Neuronal stem cell (in vitro differentiated cells): ENCODE measurements around the gene JAKMIP1.

Source experiments
- DNase-seq: peaks from one replicate; pipeline ENCODE4 v3.0.0-alpha.2; 2013; ENCODE audit warnings: low spot score
- H2AFZ ChIP-seq: one replicate; pipeline ENCODE4 v1.6.1; 2013; ENCODE audit warnings: mild to moderate bottlenecking, low read length, inconsistent platforms
- H2AK5ac ChIP-seq: 2 replicates; pipeline ENCODE4 v1.6.1; 2013; ENCODE audit warnings: low read depth, mild to moderate bottlenecking, inconsistent platforms, low read length, moderate library complexity, mixed read lengths
- H2BK120ac ChIP-seq: 2 replicates; pipeline ENCODE4 v1.6.1; 2013; ENCODE audit warnings: low read depth, mild to moderate bottlenecking, inconsistent platforms, low read length, moderate library complexity, mixed read lengths
- H2BK12ac ChIP-seq: one replicate; pipeline ENCODE4 v1.6.1; 2013; ENCODE audit warnings: low read length, inconsistent platforms
- H2BK15ac ChIP-seq: 2 replicates; pipeline ENCODE4 v1.6.1; 2013; ENCODE audit warnings: mild to moderate bottlenecking, low read length, inconsistent platforms, mixed read lengths
- H2BK5ac ChIP-seq: one replicate; pipeline ENCODE4 v1.6.1; 2013; ENCODE audit warnings: inconsistent platforms, mild to moderate bottlenecking, low read length, moderate library complexity
- H3K14ac ChIP-seq: one replicate; pipeline ENCODE4 v1.6.1; 2013; ENCODE audit warnings: low read length, inconsistent platforms
- H3K18ac ChIP-seq: 2 replicates; pipeline ENCODE4 v1.6.1; 2013; ENCODE audit warnings: low read length, inconsistent platforms
- H3K23ac ChIP-seq: 2 replicates; pipeline ENCODE4 v1.6.1; 2013; ENCODE audit warnings: low read depth, mild to moderate bottlenecking, mixed read lengths, low read length, inconsistent platforms; ENCODE audit not compliant: poor library complexity
- H3K27ac ChIP-seq: replicated peaks from 3 replicates; pipeline ENCODE4 v1.5.1; 2013; ENCODE audit warnings: low read length, inconsistent platforms
- H3K27me3 ChIP-seq, 3 experiments: 2 replicates each; pipeline ENCODE4 v1.6.1; 2013; ENCODE audit warnings: low read length in 3 of 3, mild to moderate bottlenecking in 2 of 3, inconsistent platforms in 1 of 3, low read depth in 1 of 3, mixed read lengths in 1 of 3, moderate library complexity in 1 of 3; ENCODE audit not compliant: control insufficient read depth in 3 of 3, insufficient read depth in 3 of 3
- H3K36me3 ChIP-seq, 2 donors: replicated peaks in 1 of 2; 2 replicates each; pipeline ENCODE4 v1.6.1; 2013; ENCODE audit warnings: low read length in 2 of 2; ENCODE audit not compliant: control insufficient read depth in 2 of 2, insufficient read depth in 2 of 2
- H3K4ac ChIP-seq: 2 replicates; pipeline ENCODE4 v1.6.1; 2013; ENCODE audit warnings: inconsistent platforms, mild to moderate bottlenecking, low read length, moderate library complexity
- H3K4me1 ChIP-seq, 2 donors: 1 replicate in 1 of 2; 2 replicates in 1 of 2; pipeline ENCODE4 v1.6.1; 2013; ENCODE audit warnings: low read length in 2 of 2, low read depth in 1 of 2; ENCODE audit not compliant: control insufficient read depth in 2 of 2, insufficient read depth in 1 of 2
- H3K4me2 ChIP-seq: one replicate; pipeline ENCODE4 v1.6.1; 2013; ENCODE audit warnings: mild to moderate bottlenecking, low read length, inconsistent platforms; ENCODE audit not compliant: insufficient read depth, poor library complexity, severe bottlenecking
- H3K4me3 ChIP-seq, 2 donors: 2 replicates each; pipeline ENCODE4 v1.5.1; 2013; ENCODE audit warnings: low read length in 2 of 2, mild to moderate bottlenecking in 2 of 2, inconsistent platforms in 1 of 2, moderate library complexity in 1 of 2
- H3K79me1 ChIP-seq: one replicate; pipeline ENCODE4 v1.6.1; 2013; ENCODE audit warnings: low read depth, mild to moderate bottlenecking, inconsistent platforms, low read length, moderate library complexity
- H3K9ac ChIP-seq: one replicate; pipeline ENCODE4 v1.6.1; 2013; ENCODE audit warnings: mild to moderate bottlenecking, low read depth, low read length, inconsistent platforms; ENCODE audit not compliant: poor library complexity
- H3K9me3 ChIP-seq, 2 donors: replicated peaks in 1 of 2; 2 replicates each; pipeline versions ENCODE3 to v1.6.1; 2013; ENCODE audit warnings: low read length in 2 of 2, mild to moderate bottlenecking in 2 of 2, inconsistent platforms in 1 of 2, low read depth in 1 of 2, mixed read lengths in 1 of 2, moderate library complexity in 1 of 2; ENCODE audit not compliant: control insufficient read depth in 2 of 2, insufficient read depth in 1 of 2
- H4K8ac ChIP-seq: one replicate; pipeline ENCODE4 v1.6.1; 2013; ENCODE audit warnings: low read depth, mild to moderate bottlenecking, inconsistent platforms, low read length, moderate library complexity
- H4K91ac ChIP-seq: one replicate; pipeline ENCODE4 v1.6.1; 2013; ENCODE audit warnings: low read length, low read depth, mild to moderate bottlenecking, inconsistent platforms; ENCODE audit not compliant: poor library complexity
- WGBS, 2 donors: extraction: QIAGEN DNeasy Blood & Tissue Kit; methylation state at CpG; one replicate each; pipeline ENCODE4 v1.1.7; 2013; ENCODE audit warnings: missing lambda C conversion rate in 2 of 2, mixed read lengths in 1 of 2; ENCODE audit not compliant: insufficient read length in 2 of 2, insufficient replicate concordance in 1 of 2; ENCODE audit errors: extremely low coverage in 2 of 2; 5-methylcytosine and 5-hydroxymethylcytosine counted together

The JAKMIP1 gene

DNA sequence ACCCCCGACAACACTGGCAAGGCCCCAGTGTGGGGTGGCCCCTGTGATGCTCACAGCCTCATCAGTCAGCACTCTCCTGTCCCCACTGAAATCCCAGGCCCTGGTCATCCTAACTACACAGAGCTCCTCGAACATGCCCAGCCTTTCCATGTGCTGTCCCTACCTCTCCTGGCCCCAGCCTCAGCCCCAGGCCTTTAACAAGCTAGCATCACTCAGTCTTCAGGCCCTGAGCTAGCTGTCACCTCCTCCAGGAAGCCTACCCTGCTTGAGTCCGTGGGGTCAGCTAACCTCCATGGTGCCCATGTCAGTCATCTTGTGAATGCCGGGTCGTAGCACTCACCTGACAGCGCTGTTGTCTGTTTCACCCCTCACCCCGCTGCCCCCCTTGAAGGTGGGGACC is 156.5 kb downstream of the JAKMIP1 start:
- Histone ChIP-seq H3K18ac (no peak overlapping the region), H4K8ac (no peak overlapping the region), H3K4ac (no peak overlapping the region), H2BK15ac (no peak overlapping the region), H3K9me3 (peaks cover 0 to 3% of the 10 kb centered on the region in 2 donors), H3K4me2 (no peak overlapping the region), H3K23ac (no peak overlapping the region), H3K4me3 (no peak overlapping the region), H2AK5ac (peak overlapping the region; percentile 87), H3K14ac (no peak overlapping the region), H2BK5ac (no peak overlapping the region), H3K9ac (peak overlapping the region; percentile 24), H3K27me3 (peaks cover 0 to 31% (median 2%) of the 10 kb centered on the region in 3 experiments), H2BK12ac (no peak overlapping the region), H2AFZ (no peak overlapping the region), H3K36me3 (no peaks in the 10 kb centered on the region), H3K4me1 (no peaks in the 10 kb centered on the region), H3K79me1 (no peaks in the 10 kb centered on the region), H2BK120ac (no peak overlapping the region), H4K91ac (no peak overlapping the region), H3K27ac (no peak overlapping the region)
- no CpG with 5 or more reads among the region's 7 CpGs for WGBS, 2 donors
- DNase-seq, result no peak

DNA sequence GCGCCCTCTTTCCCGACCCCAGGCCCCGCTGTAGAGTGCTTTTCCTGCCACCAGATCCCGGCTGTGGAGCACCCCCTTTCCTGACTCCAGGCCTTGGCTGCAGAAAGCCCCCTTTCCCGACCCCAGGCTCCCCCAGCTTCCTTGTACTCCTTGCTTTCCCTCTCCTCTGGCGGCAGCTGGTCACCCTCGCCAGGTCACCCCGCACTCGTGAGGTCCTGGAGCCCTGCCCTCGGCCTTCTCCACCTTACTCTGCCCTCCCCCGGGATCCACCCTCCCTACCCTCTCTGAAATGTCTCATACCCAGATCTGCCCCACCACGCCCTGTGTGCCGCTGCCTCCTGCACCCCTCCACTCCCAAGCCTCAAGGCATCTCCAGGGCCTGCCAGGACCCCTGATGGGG is 157.2 kb downstream of the JAKMIP1 start:
- peaks cover 0 to 25% (median 2%) of the 10 kb centered on the region in 3 experiments for H3K27me3 ChIP-seq
- H2BK5ac ChIP-seq, result no peak overlapping the region
- no peaks in the 10 kb centered on the region for H3K79me1 ChIP-seq
- H3K4ac ChIP-seq, result no peak overlapping the region
- H3K14ac ChIP-seq, result peak overlapping the region; percentile 17
- H2AK5ac ChIP-seq, result peak overlapping the region; percentile 87
- H3K23ac ChIP-seq, result peak overlapping the region; percentile 47
- peak overlapping the region; percentile 62 for H2BK15ac ChIP-seq
- no peak overlapping the region for H3K27ac ChIP-seq
- no CpG with 5 or more reads among the region's 13 CpGs for WGBS, 2 donors
- H2AFZ ChIP-seq, result no peak overlapping the region
- no peak overlapping the region for H4K91ac ChIP-seq
- peaks cover 0 to 3% of the 10 kb centered on the region in 2 donors for H3K9me3 ChIP-seq
- H4K8ac ChIP-seq, result no peak overlapping the region
- H3K4me3 ChIP-seq, result no peak overlapping the region
- H3K4me1 ChIP-seq, result no peaks in the 10 kb centered on the region
- peak overlapping the region; percentile 73 for H2BK120ac ChIP-seq
- no peak overlapping the region for H3K4me2 ChIP-seq
- H3K18ac ChIP-seq, result peak overlapping the region; percentile 83
- no peak overlapping the region for H2BK12ac ChIP-seq
- DNase-seq, result no peak
- H3K9ac ChIP-seq, result no peak overlapping the region
- no peaks in the 10 kb centered on the region for H3K36me3 ChIP-seq

DNA sequence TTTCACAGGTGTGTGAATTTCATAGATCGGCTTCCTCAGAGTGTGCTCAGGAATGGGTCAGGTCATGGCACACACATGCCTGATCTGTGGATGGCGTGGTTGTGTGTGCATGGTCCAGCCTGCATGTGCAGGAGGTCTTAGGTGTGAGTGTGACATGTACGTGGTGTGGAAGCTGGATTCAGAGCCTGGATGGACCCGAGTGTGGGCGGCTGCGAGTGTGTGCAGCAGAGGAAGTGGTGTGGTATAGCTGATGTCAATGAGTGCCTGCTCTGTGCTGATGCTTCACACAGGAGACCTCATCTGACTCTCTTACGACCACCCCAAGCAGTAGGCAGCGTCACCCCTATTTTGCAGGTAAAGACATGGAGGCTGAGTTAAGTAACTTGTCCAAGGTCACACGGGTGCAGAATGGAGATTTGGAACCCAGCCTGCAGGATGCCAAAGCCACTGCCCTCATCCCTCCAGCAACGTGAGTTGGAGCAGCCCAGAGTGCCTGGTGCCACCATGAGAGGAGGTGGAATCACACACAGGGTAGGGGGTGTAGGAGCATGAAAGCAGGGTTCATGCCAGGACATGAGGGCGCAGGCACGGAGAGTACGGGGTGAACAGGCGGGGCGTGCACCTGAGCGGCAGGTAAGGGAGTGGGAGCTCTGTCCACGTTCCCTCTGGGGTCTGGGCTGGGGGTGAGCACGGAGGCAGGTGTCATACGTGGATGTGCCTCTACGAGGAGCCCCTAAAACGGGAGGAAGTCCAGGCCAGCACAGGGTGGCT is 157.9 kb downstream of the JAKMIP1 start:
- no peaks in the 10 kb centered on the region for H3K4me1 ChIP-seq
- peaks cover 0 to 20% (median 2%) of the 10 kb centered on the region in 3 experiments for H3K27me3 ChIP-seq
- peak overlapping the region; percentile 47 for H3K23ac ChIP-seq
- H2BK5ac ChIP-seq, result no peak overlapping the region
- H3K9me3 ChIP-seq, result peaks cover 0 to 3% of the 10 kb centered on the region in 2 donors
- H2BK12ac ChIP-seq, result peak overlapping the region; percentile 92
- WGBS, 2 donors, result no CpG with 5 or more reads among the region's 21 CpGs
- H2BK120ac ChIP-seq, result peak overlapping the region; percentile 73
- no peak overlapping the region for H3K4me2 ChIP-seq
- H3K14ac ChIP-seq, result peak overlapping the region; percentile 31
- no peak overlapping the region for H3K27ac ChIP-seq
- H3K9ac ChIP-seq, result peak overlapping the region; percentile 80
- H3K36me3 ChIP-seq, result no peaks in the 10 kb centered on the region
- H4K91ac ChIP-seq, result no peak overlapping the region
- no peaks in the 10 kb centered on the region for H3K79me1 ChIP-seq
- peak overlapping the region; percentile 87 for H2AK5ac ChIP-seq
- no peak overlapping the region for H4K8ac ChIP-seq
- no peak overlapping the region for H3K4ac ChIP-seq
- DNase-seq, result no peak
- no peak overlapping the region for H2AFZ ChIP-seq
- H2BK15ac ChIP-seq, result no peak overlapping the region
- peak overlapping the region; percentile 83 for H3K18ac ChIP-seq
- H3K4me3 ChIP-seq, result peak overlapping the region in 1 of 2 donors; percentile 56

GRCh38 chr4:6041800-6042199 is 158.5 kb downstream of the JAKMIP1 start:
- no peak overlapping the region for H2BK12ac ChIP-seq

More at GRCh38 chr4:6041800-6042199, 158.5 kb downstream of the JAKMIP1 start:
- Histone ChIP-seq H3K4me2 (no peak overlapping the region), H2AK5ac (no peak overlapping the region), H3K36me3 (no peaks in the 10 kb centered on the region), H3K27me3 (peaks cover 0 to 20% (median 2%) of the 10 kb centered on the region in 3 experiments), H2BK15ac (no peak overlapping the region), H3K9ac (no peak overlapping the region), H3K79me1 (no peaks in the 10 kb centered on the region), H2BK5ac (no peak overlapping the region), H3K9me3 (peaks cover 0 to 3% of the 10 kb centered on the region in 2 donors), H3K27ac (no peak overlapping the region), H3K4ac (no peak overlapping the region), H3K18ac (no peak overlapping the region), H3K4me3 (no peak overlapping the region), H3K4me1 (no peaks in the 10 kb centered on the region), H2BK120ac (no peak overlapping the region), H2AFZ (no peak overlapping the region), H4K8ac (no peak overlapping the region), H3K14ac (no peak overlapping the region), H4K91ac (no peak overlapping the region), H3K23ac (no peak overlapping the region)
- WGBS, 2 donors, result no CpG with 5 or more reads among the region's 5 CpGs
- no peak for DNase-seq
